Islet precursor cell (in vitro differentiated cells): ENCODE data around the gene PLEKHA1.

ENCODE experiments used
- DNase-seq: peaks from one replicate; pipeline ENCODE4 v3.0.0-alpha.2; 2018

PLEKHA1 gene

DNA sequence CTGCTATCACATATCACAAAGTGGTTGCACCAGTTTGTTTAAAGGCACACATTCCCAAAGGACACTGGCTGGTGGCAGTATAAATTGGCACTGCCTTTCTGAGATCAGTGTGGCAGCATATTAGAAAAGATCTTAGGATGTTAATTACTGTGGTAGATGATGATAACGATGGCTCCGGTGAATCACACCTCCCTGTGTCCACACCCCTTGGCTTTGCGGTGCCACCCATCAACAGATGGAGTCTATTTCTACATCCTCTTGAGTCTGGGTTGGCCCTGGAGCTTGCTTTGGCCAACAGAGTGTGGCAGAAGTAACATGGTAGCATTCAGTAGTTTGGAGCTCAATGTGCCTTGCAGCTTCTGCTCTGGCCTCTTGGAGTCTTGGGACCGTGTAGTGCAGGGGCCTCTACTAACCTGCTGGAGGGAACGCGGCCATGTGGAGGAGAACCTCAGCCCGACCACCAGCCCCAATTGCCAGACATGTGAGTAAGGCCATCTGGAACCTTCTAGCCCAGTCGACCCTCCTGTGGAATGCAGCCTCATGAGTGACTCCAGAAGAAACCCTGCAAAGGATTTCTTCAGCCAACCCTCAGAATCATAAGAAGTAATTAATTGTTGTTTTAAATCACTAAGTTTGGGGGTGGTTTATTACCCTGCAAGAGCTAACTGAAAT is 27.2 kb upstream of the PLEKHA1 start:
- DNase-seq, result no peak

DNA sequence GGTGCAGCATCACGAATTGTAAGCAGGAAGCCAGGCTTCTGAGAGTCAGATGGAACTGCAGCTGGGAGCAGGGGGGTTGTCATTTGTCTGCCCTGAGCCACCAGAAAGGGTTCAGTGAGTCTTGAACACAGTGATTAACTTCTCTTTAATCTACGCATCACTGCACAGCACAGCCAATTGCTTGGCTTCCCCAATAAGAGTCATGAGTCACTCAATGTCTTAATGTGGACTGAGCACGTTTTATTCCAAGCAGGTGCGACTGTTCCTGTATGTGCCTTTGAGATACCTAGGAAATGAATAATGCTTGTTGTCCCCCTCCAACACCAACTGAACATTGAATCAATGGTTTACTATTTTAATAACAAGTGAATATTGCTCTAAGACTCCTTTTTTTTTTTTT is 26.0 kb upstream of the PLEKHA1 start:
- no peak for DNase-seq

DNA sequence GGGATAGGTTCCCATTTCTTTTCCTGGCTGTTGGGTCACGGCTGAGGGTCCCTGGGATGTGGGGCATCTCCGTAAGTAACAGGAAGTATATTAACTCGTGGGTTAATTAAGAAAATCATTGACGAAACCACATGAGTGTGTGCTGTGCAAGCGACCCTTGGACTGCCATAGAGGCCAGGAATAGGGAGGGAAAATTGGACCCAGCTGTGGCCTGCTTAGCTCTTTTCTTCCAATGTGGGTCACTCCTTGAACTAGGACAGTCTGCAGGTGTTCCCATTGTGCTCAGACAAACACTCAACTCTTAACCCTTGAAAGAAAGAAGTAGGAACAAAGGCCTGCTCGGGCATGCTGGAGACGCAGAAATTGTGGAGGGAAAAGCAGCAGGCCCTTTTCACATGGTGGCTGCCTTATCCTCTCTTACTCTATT is 25.6 kb upstream of the PLEKHA1 start:
- no peak for DNase-seq

DNA sequence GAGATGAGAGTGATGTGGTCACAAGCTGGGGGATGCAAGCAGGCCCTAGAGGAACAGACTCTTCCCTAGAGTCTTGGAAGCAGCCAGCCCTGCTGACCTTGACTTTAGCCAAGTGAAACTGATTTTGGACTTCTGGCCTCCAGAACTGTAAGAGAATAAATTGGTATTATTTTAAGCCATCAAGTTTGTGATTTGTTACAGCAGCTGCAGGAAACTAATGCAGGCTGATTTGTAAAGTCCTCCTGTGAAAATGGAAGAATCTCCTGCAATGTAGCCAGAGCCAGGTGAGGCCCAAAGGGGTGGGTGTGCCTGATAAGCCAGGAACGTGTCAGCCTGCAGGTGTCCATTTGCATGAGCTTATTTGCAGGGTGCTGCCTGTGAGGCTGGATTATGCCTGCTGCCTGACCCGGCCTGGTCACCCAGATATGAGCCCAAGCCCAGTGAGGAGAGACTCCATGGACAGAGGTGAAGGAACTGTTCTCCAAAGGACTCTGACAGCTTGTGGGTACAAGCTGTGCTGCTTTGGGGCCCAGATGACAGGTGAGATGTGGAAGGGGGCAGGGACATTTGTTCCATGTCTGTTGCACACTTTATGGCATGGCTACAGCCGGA is 24.6 kb upstream of the PLEKHA1 start:
- no peak for DNase-seq

DNA sequence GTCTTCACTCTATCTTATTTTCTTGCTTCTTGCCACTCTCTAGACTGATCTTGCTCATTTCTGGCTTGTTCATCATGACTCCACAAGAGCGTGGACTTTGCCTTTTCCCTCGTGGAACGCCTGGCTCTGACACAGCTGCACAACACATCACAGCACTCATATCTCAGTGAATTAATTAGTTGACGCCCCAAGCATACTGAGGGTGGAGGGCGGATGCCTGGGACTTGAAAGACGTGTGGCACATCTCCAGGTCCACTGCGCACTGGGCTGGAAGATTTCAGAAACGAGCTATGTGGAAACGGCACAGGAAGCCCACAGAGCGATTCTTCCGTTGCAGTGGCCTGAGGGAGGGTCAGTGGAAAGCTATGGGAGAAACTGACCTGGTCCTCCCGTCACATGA is 23.6 kb upstream of the PLEKHA1 start:
- DNase-seq, result no peak

DNA sequence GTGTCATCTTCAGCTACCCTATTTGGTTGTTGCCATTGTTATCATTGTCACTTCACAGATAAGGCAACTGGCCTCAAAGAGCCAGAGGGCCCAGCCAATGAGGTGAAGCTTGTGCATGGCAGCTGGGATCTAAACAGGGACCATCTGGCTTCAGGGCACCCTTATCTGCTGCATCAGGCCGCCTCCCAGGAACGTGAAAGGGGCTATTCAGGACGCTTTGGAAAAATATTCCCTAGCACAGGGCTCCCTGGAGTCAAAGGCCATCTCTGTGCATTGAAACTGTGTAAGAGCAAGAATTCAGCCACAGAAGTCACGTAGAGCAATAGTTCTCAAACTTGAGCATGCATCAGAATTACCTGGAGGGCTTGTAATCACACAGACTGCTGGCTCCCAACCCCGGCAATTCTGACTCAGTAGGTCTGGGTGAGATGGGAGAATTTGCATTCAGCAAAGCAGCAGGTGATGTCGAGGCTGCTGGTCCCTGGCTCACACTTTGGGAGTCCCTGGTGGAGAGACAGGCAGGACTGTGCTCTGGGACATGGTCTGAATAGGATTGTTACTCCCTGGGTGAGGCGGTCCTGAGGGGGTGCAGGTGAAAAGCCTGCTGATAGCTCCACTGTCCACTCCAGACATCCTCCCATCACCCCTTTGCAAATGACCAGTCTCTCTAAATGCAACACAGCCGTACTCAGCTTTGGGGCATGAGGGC is 21.5 kb upstream of the PLEKHA1 start:
- DNase-seq, result peak; percentile 48

DNA sequence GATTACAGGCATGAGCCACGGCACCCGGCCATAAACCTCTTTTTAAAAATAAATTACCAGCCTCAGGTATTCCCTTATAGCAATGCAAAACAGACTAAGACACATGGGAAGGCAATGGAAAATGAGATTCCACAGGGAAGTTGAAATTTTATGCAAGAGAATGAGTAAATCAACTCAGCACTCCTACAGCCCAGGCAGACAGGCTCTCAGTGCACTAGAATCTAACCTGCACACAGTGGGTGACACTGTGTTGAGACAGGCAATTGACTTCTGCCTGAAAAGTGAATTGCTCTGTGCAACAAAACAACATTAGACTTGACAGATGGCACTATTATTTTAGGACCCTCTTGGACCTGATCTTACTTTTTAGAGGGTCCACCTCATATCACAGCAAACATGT is 20.1 kb upstream of the PLEKHA1 start:
- no peak for DNase-seq

DNA sequence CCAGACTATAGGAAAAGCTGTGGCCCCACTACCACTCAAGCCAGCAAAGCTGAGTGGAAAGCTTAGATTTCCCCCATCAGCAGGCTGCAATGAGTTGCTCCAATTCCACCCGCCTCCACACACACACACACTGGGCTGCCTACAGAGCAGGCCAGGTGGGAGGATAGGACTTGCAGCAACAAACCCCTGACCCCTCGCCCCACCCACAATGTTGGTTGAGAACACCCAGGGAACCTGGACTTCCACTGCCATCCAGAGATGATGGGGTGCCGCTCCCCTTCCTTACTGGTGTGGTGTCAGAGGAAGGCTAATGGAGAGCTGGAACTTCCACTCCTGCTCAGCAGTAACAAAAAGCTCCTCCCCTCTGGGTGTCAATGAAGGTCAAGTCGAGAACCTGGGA is 16.8 kb upstream of the PLEKHA1 start:
- DNase-seq, result no peak

DNA sequence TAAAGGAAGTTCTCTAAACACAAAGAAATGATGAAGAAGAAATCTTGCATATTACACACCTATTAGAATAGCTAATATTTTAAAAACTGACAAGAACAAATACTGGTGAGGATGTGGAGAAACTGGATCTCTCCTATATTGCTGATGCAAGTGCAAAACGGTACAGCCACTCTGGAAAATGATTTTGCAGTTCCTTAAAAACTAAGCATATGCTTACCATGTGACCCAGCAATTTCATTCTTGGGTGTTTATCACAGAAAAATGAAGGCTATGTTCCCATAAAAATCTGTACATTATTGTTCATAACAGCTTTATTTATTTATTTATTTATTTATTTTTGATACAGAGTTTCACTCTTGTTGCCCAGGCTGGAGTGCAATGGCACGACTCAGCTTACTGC is 14.9 kb upstream of the PLEKHA1 start:
- no peak for DNase-seq

DNA sequence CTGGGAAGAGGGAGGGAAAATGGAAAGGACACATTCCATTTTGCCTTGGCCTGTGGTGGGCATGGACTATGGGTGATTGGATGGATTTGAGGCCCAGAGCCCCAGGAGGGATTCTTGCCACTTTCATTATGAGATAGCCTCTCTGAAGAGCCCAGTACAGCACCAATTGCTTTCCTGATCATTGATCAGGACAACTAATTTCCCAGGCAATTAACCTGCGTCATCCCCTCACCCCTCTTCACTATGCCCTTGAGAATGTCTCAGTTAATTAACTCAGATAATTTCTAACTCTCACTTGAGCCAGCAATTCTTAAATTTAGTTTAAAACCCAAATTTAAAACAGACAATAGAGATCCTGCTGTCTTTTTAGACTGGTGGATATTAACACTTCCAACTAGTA is 13.5 kb upstream of the PLEKHA1 start:
- no peak for DNase-seq

DNA sequence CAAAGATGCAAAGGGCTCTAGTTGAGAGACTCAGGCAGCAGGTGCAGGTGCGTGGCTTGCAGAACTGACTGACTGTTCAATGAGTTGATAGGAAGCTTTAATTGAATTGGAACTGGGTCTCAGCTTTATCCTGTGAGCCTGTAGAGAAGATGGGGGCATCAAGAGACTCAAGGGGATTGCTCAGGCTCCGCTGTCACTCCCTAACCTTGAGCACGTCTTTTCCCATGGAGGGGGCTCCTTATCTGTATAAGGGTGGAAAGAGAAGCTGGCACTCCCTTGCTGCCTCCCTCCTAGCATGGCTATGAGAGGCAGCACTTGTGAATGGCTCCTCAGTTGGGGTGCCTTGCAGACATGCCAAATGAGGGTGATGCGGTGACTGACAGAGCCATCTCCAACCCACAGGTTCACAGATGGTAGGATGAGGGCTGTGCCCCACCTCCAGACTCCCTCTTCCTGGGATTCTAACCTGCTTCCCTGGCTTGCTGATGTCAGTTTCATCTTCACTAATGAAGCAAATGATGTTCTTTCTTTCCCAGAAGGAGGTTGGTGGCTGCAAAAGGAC is 12.4 kb upstream of the PLEKHA1 start:
- DNase-seq, result no peak

DNA sequence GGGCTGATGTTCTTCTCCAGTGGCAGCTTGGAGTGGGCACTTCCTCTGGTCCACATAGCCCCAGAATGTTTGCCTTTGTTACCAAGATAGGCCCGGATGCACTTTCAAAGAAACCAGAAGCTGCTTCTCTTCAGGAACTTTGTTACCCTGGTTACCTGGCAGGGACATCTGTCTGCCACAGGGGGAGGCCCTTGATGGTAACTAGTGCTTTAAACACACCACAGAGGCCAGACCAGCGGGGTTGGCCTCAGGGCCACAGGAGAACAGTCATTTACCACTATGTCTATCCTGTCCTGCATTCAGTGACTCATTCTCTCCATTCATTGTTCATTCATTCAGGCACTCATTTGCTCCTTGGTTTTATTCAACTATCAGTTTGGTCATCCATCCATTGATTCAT is 11.9 kb upstream of the PLEKHA1 start:
- no peak for DNase-seq

DNA sequence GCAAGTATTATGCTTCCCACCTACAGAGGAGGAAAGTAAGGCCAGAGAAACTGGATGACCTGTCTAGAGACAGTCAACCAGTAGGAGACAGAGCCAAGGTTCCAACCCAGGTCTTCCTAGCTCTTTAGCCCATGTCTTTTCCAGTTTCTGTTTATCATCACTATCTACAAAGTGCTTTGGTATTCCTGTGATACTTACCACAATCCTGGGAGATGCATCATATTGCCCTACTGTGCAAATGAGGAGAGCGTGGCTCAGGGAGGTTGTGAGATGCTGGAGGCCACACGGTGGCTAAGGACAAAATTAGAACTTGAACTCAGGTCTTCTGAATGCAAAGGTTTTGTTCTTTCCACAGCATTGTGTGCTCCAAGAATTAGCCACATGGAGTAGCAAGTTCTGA is 11.2 kb upstream of the PLEKHA1 start:
- no peak for DNase-seq

DNA sequence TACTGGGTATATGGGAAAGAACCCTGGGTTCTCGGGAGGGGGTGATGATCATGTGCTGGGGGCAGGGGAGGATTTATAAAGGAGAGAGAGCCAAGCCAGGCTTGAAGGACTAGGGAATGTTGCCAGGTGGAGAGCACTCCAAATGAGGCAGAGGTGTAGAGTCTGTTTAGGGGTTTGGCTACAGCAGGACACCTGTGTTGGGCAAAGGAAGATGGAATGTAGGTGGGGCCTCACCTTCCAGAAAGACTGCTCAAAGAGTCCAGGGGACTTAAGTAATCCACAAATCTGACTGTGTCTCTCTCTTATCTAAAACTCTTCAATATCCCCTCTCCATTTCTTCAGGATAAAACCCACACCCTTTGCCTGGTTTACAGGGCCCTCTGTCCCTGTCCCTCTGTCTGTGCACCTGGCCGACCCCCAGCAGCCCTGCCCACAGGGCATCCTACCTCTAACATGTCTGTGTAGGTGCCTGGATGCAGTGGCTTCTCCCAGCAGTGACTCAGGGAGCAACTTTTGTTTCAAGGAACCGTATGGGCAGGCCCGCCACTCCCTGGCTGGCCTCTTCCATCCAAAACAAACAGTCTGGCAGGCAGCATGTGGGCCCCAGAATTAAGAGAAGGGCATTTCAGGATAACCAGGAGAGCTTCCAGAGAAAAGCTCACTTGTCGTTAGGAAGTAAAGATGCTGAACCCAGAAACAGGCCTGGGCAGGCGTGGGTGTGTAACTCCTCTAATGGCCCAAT is 10.6 kb upstream of the PLEKHA1 start:
- no peak for DNase-seq

DNA sequence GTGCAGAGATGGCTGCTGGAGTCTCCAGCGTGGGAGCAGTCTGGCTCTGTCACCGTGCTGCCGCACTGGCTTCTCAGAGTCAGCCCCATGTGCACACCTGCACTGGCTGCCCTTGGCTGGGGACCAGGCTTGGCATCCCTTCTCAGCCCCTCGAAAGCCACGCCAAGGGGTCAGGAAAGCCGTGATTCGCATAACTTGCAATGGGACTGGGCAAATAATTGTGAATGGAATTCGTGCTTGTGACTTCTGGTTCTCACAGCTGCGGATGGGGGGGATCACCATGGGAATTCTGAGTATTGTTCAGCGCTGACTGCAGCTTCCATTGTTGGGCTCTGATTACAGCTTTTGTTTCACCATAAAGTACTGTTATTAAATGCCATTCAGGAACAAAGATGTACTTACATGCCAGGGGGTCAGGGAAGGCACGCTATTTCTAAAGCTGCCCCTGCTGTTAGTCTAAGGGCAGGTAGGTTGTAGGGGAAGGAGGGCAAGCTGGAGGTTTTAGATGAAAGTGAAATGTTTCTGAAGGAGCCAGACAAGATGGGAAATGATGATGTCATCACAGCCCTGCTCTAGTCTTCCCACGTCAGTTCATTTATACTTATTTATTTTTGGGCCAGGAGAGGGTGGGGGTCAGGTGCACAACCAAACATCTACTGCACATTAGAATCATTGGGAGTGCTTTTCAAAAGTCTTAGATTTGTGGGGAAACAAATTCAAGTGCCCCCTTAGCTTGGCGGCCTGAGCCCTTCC is 5.8 kb upstream of the PLEKHA1 start:
- no peak for DNase-seq

DNA sequence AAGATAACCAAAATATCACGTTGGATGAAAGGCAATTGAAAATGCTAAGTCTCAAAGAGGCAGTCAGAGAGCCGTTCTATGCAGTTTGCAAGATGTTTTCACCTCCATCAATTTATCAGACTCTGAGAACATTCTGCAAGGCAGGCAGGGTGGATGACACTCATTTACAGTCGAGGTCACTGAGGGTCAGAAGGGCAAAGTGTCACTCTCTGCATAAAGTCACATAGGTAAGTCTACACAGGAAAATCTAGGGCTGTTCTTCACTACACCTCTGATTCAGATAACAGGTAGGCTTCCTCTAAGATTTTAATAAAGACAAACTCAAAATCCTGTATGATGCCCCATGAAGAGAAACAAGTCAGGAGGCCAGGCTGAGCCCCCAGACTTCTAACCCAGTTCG is 1.4 kb upstream of the PLEKHA1 start:
- DNase-seq, result no peak

DNA sequence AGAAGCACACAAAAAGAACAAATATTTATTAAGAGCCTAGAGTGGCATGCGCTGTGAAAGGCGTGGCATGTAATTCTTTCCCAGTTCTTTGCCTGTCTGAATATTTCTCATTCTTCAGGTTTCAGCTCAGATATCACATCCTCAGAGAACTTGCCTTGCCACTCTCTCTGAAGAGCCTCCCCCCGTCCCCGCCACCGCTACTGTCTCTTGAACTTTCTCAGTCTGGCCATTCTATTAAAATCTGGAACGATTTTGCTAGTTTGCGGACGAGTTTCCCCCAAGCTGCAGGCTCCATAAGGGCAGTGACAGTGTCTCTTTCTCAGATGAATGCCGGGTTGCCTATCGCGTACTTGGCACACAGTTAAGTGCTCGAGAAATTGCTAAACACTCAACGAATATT is 787 bp upstream of the PLEKHA1 start:
- DNase-seq, result no peak

DNA sequence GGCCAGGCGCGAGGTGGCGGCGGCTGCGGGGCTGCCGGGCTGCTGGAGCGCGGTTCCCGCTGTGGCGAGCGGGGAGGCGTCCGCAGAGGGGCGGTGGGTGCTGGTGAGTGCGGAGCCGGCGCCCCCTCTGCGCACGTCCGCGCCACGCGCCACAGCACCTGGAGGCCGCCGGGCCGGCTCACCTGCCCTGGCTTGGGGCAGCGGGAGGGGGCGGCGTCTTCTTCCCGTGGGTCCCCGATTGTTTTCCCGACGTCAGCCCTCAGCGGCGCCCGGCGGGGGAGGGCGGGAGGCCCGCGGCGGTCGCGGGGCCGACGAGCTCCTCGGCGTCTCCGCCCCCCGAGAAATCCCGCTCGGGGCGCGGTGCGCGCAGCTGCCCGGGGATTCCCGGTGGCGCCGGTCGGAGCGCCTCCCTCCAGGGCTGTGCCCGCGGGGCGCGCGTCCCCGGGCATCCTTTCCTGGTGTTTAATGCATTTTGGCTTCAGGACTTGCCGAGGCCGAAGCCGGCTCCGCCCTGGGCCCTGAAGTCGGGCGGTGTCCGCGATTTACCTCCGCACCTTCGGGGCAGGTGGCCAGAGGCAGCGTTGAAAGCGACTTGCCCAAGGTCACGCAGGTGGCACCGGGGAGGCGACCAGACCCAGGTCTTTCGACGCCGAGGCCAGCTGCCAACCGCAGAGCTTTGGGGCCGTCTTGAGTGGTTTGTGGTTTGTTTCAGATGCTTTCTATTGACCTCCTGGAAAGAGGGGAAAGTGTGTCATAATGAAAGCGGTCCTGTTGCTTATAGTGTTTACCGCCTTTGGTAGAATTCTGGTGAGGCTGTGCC is 561 bp downstream of the PLEKHA1 start:
- peak; percentile 71 for DNase-seq

DNA sequence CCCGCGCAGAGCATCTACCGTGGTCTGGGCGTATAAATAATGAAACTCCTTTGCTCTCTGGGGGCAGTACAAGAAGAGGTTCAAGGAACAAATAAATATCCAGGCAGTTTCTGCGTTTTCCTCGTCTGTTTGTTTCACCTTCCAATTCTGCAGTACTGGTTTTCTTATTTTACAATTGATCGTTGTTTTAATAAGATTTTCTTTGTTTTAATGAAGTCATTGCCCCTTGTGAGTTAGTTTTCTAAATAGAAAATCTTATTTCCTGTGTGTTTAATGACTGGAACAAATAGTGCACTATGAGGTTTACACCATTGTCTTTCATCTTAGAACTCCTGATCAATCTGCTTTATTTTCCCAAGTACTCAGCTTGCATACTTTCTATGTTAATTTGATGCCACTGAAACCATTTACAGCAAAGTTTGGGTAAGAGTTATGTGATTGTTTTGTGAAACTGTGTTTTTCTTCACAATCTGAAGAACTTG is 1.2 kb downstream of the PLEKHA1 start:
- no peak for DNase-seq

DNA sequence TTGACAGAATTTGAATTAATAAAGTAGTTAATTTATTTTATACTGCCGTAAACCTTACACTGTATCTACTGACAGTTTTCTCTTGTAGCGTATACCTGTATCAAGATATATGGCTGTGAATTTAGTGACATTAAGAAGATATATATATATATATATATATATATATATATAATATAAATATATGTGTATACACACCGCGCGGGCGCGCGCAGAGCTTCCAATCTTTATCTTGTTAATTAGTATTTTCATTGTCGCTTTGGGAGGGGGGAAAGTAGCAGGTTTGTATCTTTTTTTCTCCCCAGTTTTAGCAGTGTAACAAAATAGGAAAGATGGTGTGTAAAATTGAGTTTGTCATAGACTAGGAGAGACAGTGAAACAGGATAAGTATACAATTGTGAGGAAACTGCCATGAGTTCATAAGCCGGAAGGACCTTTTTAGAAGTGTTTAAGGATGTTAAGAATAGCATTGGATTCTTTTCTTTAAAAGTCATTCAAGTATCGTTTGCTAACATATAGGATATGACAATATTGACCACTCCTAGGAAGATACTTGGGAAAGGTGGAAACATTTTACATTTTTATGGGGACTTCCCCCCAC is 2.0 kb downstream of the PLEKHA1 start:
- DNase-seq, result no peak

DNA sequence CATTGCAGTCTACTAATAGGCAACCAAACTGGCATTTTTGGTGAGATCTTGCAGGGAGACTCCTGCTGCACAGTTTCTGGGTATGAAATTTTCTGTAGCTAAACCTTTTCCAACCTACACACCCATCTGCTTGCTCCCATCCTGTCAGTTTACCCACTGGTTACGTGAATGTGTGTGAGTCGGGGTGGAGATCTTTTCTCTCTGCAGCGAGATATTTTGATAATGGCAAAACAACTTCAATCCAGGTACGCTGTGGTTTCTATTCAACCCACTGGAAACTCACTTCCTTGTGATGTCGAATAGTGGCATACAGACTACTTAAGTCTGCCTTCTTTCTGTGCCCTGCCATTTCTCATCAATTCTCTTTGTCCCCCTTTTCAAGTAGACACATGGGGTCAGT is 4.5 kb downstream of the PLEKHA1 start:
- DNase-seq, result no peak
